WTC11 (cell line): Measurements from ENCODE around the gene FAM193A.

Experiments
- ATF2 ChIP-seq: sonication (generic); formaldehyde crosslinking; IDR thresholded peaks from 2 replicates; pipeline ENCODE4 v1.8.1; 2022; ENCODE audit warnings: low read depth, missing genetic modification reagents, borderline replicate concordance
- CREB1 ChIP-seq: sonication (generic); formaldehyde crosslinking; IDR thresholded peaks from 2 replicates; pipeline ENCODE4 v1.8.0; 2023; ENCODE audit warnings: mild to moderate bottlenecking, missing genetic modification reagents
- ESRRA ChIP-seq: sonication (generic); formaldehyde crosslinking; IDR thresholded peaks from 2 replicates; pipeline ENCODE4 v1.8.1; 2022; ENCODE audit warnings: mild to moderate bottlenecking, missing genetic modification reagents, borderline replicate concordance
- NFE2L1 ChIP-seq: sonication (generic); formaldehyde crosslinking; IDR thresholded peaks from 2 replicates; pipeline ENCODE4 v1.8.1; 2023; ENCODE audit warnings: missing genetic modification reagents
- NFYB ChIP-seq: sonication (generic); formaldehyde crosslinking; conservative IDR thresholded peaks from 2 replicates; pipeline ENCODE4 v1.8.0; 2022; ENCODE audit warnings: low read depth, missing genetic modification reagents
- SMAD3 ChIP-seq: sonication (generic); formaldehyde crosslinking; IDR thresholded peaks from 2 replicates; pipeline ENCODE4 v1.8.0; 2022; ENCODE audit warnings: missing genetic modification reagents, mild to moderate bottlenecking, borderline replicate concordance
- ZNF121 ChIP-seq: sonication (generic); formaldehyde crosslinking; IDR thresholded peaks from 2 replicates; pipeline ENCODE4 v1.8.0; 2023; ENCODE audit warnings: missing genetic modification reagents
- ZNF263 ChIP-seq: sonication (generic); formaldehyde crosslinking; IDR thresholded peaks from 2 replicates; pipeline ENCODE4 v1.8.1; 2022; ENCODE audit warnings: low read depth, mild to moderate bottlenecking, moderate library complexity, missing genetic modification reagents
- ZNF416 ChIP-seq: fragments of 250-450 bp; sonication (Bioruptor Pico); IDR thresholded peaks from 2 replicates; pipeline ENCODE4 v1.9.0; 2021; ENCODE audit warnings: mild to moderate bottlenecking, inconsistent platforms
- TF ChIP-seq, protein P1 (sequence below): fragments of 200-600 bp; IDR thresholded peaks from 2 replicates; pipeline ENCODE4 v1.8.0; 2022; ENCODE audit warnings: antibody characterized with exemption
- TF ChIP-seq, protein P2 (sequence below): sonication (generic); formaldehyde crosslinking; IDR thresholded peaks from 2 replicates; pipeline ENCODE4 v1.8.0; 2022; ENCODE audit warnings: mild to moderate bottlenecking, missing genetic modification reagents
- TF ChIP-seq, protein P3 (sequence below): fragments of 250-450 bp; sonication (Bioruptor Pico); IDR thresholded peaks from 2 replicates; pipeline ENCODE4 v1.9.0; 2021; ENCODE audit warnings: moderate library complexity, mild to moderate bottlenecking, inconsistent platforms, borderline replicate concordance
- TF ChIP-seq, protein P4 (sequence below): sonication (generic); formaldehyde crosslinking; IDR thresholded peaks from 2 replicates; pipeline ENCODE4 v1.8.1; 2022; ENCODE audit warnings: missing genetic modification reagents, borderline replicate concordance

DNA sequence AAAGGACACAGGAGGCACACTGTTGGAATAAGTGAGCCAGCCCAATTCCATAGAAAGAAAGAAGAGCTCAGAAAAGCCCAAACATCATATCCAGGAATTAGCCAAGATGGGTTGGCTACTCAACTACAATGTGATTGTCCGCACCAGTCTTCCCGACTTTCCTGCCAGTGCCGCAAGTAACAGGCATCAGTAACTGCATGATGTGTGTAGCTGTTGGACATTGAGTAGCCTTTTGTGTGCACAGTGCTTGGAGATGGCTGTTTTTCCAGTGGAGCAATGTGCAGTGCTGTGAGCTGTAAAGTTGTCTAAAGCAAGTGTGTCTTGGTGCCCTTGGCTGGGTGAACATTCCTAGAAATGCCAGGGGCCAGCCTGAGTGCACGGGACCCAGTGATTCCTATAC lies 29.2 kb upstream of the FAM193A start:
- TF ChIP-seq, protein P1, sequence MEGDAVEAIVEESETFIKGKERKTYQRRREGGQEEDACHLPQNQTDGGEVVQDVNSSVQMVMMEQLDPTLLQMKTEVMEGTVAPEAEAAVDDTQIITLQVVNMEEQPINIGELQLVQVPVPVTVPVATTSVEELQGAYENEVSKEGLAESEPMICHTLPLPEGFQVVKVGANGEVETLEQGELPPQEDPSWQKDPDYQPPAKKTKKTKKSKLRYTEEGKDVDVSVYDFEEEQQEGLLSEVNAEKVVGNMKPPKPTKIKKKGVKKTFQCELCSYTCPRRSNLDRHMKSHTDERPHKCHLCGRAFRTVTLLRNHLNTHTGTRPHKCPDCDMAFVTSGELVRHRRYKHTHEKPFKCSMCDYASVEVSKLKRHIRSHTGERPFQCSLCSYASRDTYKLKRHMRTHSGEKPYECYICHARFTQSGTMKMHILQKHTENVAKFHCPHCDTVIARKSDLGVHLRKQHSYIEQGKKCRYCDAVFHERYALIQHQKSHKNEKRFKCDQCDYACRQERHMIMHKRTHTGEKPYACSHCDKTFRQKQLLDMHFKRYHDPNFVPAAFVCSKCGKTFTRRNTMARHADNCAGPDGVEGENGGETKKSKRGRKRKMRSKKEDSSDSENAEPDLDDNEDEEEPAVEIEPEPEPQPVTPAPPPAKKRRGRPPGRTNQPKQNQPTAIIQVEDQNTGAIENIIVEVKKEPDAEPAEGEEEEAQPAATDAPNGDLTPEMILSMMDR, result no peak
- TF ChIP-seq ZNF121 (CRISPR knock-in tag) (no peak), NFYB (CRISPR knock-in tag) (no peak), SMAD3 (CRISPR knock-in tag) (no peak), ESRRA (CRISPR knock-in tag) (no peak), ATF2 (CRISPR knock-in tag) (no peak), NFE2L1 (CRISPR knock-in tag) (no peak), ZNF263 (CRISPR knock-in tag) (no peak), ZNF416 (CRISPR knock-in tag) (no peak), CREB1 (CRISPR knock-in tag) (no peak)
- TF ChIP-seq, protein P2, sequence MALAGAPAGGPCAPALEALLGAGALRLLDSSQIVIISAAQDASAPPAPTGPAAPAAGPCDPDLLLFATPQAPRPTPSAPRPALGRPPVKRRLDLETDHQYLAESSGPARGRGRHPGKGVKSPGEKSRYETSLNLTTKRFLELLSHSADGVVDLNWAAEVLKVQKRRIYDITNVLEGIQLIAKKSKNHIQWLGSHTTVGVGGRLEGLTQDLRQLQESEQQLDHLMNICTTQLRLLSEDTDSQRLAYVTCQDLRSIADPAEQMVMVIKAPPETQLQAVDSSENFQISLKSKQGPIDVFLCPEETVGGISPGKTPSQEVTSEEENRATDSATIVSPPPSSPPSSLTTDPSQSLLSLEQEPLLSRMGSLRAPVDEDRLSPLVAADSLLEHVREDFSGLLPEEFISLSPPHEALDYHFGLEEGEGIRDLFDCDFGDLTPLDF (CRISPR knock-in tag), result no peak
- TF ChIP-seq, protein P3, sequence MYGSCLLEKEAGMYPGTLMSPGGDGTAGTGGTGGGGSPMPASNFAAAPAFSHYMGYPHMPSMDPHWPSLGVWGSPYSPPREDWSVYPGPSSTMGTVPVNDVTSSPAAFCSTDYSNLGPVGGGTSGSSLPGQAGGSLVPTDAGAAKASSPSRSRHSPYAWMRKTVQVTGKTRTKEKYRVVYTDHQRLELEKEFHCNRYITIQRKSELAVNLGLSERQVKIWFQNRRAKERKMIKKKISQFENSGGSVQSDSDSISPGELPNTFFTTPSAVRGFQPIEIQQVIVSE (CRISPR knock-in tag), result no peak
- TF ChIP-seq, protein P4, sequence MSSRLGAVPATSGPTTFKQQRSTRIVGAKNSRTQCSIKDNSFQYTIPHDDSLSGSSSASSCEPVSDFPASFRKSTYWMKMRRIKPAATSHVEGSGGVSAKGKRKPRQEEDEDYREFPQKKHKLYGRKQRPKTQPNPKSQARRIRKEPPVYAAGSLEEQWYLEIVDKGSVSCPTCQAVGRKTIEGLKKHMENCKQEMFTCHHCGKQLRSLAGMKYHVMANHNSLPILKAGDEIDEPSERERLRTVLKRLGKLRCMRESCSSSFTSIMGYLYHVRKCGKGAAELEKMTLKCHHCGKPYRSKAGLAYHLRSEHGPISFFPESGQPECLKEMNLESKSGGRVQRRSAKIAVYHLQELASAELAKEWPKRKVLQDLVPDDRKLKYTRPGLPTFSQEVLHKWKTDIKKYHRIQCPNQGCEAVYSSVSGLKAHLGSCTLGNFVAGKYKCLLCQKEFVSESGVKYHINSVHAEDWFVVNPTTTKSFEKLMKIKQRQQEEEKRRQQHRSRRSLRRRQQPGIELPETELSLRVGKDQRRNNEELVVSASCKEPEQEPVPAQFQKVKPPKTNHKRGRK (CRISPR knock-in tag), result no peak
